ENCODE data around the gene GNG14.

Gene GNG14

DNA sequence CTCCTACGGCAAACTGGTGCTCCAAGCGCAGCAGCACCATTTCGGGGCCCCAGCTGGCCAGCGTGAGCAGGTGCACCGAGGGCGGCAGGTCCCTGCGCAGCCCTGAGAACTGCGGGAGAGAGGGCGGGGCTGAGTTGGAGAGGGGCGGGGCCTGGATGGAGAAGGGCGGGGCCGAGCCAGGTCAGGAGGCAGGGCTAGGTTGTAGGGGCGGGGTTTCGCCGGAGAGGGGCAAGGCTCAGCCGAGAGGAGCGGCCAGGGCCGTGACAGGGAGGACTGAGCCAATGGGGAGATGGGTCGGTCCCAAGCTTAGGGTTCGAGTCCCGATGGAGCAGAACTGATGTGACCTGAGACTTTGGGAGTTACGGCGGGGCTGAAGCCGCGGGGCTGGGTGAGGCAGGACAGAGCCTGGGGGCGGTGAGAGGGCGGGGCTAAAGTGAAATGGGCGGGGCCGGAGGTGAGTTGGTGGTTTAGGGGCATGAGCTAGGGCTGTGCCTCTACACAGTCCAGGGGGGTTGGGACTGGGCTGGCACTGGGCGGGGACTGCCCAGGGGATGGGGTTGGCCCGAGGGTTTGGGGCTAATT lies 40.2 kb upstream of the GNG14 start:
- TF ChIP-seq, protein P1, sequence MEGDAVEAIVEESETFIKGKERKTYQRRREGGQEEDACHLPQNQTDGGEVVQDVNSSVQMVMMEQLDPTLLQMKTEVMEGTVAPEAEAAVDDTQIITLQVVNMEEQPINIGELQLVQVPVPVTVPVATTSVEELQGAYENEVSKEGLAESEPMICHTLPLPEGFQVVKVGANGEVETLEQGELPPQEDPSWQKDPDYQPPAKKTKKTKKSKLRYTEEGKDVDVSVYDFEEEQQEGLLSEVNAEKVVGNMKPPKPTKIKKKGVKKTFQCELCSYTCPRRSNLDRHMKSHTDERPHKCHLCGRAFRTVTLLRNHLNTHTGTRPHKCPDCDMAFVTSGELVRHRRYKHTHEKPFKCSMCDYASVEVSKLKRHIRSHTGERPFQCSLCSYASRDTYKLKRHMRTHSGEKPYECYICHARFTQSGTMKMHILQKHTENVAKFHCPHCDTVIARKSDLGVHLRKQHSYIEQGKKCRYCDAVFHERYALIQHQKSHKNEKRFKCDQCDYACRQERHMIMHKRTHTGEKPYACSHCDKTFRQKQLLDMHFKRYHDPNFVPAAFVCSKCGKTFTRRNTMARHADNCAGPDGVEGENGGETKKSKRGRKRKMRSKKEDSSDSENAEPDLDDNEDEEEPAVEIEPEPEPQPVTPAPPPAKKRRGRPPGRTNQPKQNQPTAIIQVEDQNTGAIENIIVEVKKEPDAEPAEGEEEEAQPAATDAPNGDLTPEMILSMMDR (IDR thresholded peaks at IDR 0.05), result no peak

DNA sequence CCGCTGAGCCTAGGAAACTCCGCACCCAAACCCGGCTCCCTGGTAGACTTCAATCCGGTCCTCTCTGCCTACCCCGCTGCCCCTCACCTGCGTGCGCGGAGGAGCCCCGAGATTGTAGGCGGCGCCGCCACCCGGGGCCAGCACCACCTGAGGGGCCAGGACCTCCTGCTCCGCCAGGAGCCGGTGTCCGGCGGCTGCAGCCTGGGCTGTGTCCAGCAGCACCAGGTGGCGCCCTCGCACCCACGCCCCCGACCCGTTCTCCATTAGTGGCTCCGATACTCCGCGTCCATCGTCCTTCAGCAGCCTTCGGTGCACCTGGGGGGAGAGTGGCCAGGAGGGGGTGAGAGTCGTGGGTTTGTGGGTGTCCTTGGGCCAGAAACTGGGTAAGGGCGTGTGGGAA lies 39.7 kb upstream of the GNG14 start:
- TF ChIP-seq, protein P1 (IDR thresholded peaks at IDR 0.05), result no peak

DNA sequence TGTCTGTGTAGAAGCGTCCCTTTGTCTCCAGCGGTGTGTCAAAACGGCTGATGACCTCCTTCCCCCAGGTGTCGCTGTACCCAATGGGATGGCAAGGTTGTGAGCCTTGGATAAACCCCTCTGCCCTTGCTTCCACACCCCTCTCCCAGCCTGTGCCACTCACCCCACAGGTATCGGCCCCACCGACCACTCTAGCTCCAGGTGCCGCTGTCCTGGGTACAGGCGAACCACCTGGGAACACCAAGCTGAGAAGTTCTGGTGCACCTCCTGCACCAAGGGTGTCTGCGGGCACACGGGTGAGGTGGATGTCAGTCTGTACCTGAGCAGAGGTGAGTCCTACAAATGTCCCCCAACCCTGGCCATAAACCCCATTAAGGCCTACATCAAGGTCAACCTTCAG lies 37.9 kb upstream of the GNG14 start:
- TF ChIP-seq, protein P1 (IDR thresholded peaks at IDR 0.05), result no peak

DNA sequence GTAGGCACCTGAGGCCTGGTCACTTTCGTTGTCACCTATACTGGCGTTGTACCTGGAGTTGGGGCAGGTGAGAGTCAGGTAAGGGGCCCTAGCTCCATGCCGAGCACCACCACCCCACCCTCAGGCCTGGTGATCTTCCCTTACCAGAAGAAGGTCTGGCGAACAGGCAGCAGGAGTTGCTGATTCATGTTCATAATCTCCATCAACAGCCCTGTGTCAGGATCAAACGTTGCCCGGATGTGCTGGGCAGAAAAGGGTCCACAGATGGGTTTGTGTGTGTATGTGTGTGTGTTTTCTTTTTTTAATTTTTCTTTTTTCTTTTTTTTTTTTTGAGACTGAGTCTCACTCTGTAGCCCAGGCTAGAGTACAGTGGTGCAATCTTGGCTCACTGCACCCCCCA lies 35.6 kb upstream of the GNG14 start:
- TF ChIP-seq, protein P1 (IDR thresholded peaks at IDR 0.05), result no peak

DNA sequence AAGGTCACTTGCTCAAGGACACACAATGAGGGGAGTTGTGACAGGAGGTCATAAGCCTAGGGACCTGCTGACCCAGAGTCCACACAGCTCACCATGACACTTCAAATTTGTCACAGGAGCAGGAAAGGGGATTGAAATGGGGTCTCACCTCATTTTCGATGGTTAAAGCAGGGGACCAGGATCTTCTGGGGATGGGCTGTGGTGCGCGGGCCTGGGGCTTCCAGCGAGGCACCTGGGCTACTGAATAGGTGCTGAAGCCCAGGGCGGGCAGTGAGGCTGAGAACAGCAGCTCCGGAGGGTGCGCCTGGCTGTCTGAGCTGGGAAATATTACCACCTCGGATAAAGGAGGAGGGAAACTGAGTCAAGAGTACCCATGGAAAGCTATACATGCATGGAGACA lies 32.3 kb upstream of the GNG14 start:
- TF ChIP-seq, protein P1 (IDR thresholded peaks at IDR 0.05), result no peak

DNA sequence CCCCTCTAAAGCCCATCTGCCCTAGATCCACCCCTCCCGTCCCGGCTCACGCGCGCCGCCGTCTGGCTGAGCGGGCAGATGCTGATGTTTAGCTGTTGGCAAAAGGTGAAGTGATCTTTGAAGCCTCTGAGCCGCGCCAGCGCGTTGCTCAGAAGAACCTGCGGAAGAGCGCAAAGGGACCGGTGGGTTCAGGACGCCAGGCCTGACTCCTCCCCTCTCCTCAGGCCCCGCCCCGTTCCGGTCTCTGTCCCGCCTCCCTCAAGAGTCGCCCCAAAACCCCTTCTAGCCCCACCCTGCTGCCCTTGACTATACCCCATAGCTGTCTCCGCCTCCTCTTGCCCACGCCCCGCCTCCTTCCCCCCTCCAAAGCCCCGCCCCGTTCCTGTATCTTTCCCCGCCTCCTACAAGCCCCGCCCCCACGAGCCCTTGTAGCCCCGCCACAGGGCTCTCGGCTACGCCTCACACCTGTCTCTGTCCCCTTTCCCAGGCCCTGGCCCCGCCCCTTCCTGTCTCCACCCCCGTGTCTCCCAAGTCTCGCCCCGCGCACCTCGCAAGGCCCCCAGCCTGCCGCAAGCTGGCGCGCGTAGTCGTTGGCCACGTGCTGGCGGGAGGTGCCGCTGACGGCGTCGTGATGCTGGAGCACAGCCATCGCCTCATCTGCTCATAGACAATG lies 30.8 kb upstream of the GNG14 start:
- TF ChIP-seq, protein P1 (IDR thresholded peaks at IDR 0.05), result no peak

DNA sequence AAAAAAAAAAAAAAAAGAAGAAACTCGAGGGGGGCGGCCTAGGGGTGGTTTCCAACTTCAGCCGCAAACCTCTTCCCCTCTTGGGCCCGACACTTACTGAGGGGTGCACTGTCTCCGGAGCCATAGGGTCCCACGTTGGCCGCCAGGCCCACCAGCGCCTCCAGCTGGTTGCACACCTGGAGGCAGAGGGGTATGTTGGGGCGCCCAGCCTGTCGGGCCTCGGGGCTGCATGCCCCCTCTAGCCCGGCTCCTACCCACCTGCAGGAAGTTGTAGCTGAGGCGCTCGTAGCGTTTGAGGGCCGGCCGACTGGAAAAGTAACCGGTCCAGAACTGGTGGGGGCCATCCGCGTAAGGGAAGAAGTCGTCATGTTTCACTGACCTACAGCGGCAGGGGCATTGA lies 29.8 kb upstream of the GNG14 start:
- TF ChIP-seq, protein P1 (IDR thresholded peaks at IDR 0.05), result no peak
